ENCODE data around the gene TSPAN12.

DNA sequence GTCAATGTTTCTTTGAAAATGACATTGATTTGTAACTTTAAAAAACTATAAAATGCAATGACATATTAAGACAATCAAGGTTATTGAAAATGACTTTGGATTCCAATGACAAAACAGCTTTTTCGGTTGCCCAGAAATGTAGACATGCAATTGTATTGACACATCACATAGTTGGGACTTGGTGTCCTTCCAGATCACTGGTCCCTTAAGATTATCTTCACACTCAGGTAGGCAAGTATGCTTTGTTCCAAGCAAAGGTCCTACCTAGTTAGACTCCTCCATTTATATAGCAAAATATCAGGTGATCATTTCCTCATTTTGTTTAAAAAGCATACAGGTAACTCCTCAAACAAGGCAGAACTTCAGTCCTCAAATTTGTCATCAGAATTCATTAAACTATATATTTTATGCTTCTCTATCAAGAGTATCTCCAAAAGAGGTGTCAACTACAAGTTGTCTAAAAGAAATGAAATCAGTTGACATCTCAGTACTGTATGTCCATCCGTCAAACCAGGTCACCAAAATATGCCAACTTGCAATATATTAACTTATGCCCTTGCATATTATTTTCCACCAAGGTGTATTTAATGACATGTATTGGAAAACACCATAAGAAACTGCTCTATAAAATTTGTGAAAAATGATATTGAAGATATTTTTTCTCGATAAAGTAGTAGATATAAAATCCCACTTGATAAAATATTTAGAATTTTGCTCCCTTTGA, 64.6 kb downstream of the TSPAN12 start:
- TF ChIP-seq, protein P1, sequence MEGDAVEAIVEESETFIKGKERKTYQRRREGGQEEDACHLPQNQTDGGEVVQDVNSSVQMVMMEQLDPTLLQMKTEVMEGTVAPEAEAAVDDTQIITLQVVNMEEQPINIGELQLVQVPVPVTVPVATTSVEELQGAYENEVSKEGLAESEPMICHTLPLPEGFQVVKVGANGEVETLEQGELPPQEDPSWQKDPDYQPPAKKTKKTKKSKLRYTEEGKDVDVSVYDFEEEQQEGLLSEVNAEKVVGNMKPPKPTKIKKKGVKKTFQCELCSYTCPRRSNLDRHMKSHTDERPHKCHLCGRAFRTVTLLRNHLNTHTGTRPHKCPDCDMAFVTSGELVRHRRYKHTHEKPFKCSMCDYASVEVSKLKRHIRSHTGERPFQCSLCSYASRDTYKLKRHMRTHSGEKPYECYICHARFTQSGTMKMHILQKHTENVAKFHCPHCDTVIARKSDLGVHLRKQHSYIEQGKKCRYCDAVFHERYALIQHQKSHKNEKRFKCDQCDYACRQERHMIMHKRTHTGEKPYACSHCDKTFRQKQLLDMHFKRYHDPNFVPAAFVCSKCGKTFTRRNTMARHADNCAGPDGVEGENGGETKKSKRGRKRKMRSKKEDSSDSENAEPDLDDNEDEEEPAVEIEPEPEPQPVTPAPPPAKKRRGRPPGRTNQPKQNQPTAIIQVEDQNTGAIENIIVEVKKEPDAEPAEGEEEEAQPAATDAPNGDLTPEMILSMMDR (IDR thresholded peaks at IDR 0.05), result no peak
- no peak for TF ChIP-seq RCOR1 (IDR thresholded peaks at IDR 0.05; ENCODE audit: low read depth, low read length)
- TF ChIP-seq, protein P2, sequence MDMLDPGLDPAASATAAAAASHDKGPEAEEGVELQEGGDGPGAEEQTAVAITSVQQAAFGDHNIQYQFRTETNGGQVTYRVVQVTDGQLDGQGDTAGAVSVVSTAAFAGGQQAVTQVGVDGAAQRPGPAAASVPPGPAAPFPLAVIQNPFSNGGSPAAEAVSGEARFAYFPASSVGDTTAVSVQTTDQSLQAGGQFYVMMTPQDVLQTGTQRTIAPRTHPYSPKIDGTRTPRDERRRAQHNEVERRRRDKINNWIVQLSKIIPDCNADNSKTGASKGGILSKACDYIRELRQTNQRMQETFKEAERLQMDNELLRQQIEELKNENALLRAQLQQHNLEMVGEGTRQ (IDR thresholded peaks at IDR 0.05), result no peak
- TF ChIP-seq CEBPB (IDR thresholded peaks at IDR 0.05), result no peak
- no peak for TF ChIP-seq FOSL2 (IDR thresholded peaks at IDR 0.05)
- TF ChIP-seq FOSL2 (CRISPR knock-in tag; IDR thresholded peaks at IDR 0.05), result no peak
- TF ChIP-seq RNF2 (IDR thresholded peaks at IDR 0.05; ENCODE audit: borderline replicate concordance, low read depth), result no peak
- TF ChIP-seq POLR2A (IDR thresholded peaks at IDR 0.05; ENCODE audit: low read length), result no peak
- no peak for TF ChIP-seq ZSCAN20 (CRISPR knock-in tag; IDR thresholded peaks at IDR 0.05)

Measured in A549 (cell line).